A673 (cell line): ENCODE measurements around the gene ADAD2. TPM values are rescaled to one million over a fixed set of nuclear protein-coding genes. Genes with fewer than 3 reads are reported as not detected.

ENCODE experiments used
- BruUV-seq: library from RNA; stranded (reverse); fragments of 400-500 nt; replicated peaks from 2 replicates; lab custom pipeline; 2021; lab: Mats Ljungman, UMichigan
- CTCF ChIA-PET: fragments of 300-600 bp; sonication (Branson Sonifier 250); formaldehyde crosslinking; loops from one replicate; lab custom pipeline; 2022; ENCODE audit warnings: antibody characterized with exemption; lab: Charles Lee
- POLR2A ChIA-PET: fragments of 300-600 bp; sonication (Branson Sonifier 250); formaldehyde crosslinking; loops from one replicate; lab custom pipeline; 2022; ENCODE audit warnings: antibody characterized with exemption; ENCODE audit not compliant: low non-redundant PET; lab: Charles Lee
- DNase-seq: peaks from one replicate; pipeline ENCODE4 v3.0.0-alpha.2; 2015; ENCODE audit warnings: low spot score
- H3K27ac ChIP-seq: fragments of 200-600 bp; sonication (generic); 2 replicates; pipeline ENCODE4 v1.5.1; 2016; ENCODE audit warnings: mixed run types, low read depth, mild to moderate bottlenecking, mixed read lengths, antibody characterized with exemption, low read length; ENCODE audit not compliant: poor library complexity, severe bottlenecking
- H3K27me3 ChIP-seq: fragments of 200-600 bp; sonication (generic); replicated peaks from 2 replicates; pipeline ENCODE4 v1.6.1; 2017; ENCODE audit warnings: mixed run types, low read depth, mild to moderate bottlenecking, mixed read lengths, antibody characterized with exemption, low read length; ENCODE audit not compliant: insufficient read depth, poor library complexity
- H3K36me3 ChIP-seq: fragments of 200-600 bp; sonication (generic); 2 replicates; pipeline ENCODE4 v1.6.1; 2016; ENCODE audit warnings: mixed run types, mild to moderate bottlenecking, mixed read lengths, antibody characterized with exemption, low read length; ENCODE audit not compliant: insufficient read depth, poor library complexity, severe bottlenecking
- H3K4me1 ChIP-seq: fragments of 200-600 bp; sonication (generic); 2 replicates; pipeline ENCODE4 v1.6.1; 2017; ENCODE audit warnings: mixed run types, mild to moderate bottlenecking, mixed read lengths, antibody characterized with exemption, low read length; ENCODE audit not compliant: insufficient read depth, poor library complexity, severe bottlenecking
- H3K4me3 ChIP-seq: fragments of 200-600 bp; sonication (generic); 2 replicates; pipeline ENCODE4 v1.5.1; 2016; ENCODE audit warnings: low read depth, mixed run types, mild to moderate bottlenecking, mixed read lengths, low read length; ENCODE audit not compliant: poor library complexity, severe bottlenecking
- H3K9me3 ChIP-seq: fragments of 200-600 bp; sonication (generic); 2 replicates; pipeline ENCODE4 v1.6.1; 2016; ENCODE audit warnings: mixed run types, low read depth, mild to moderate bottlenecking, mixed read lengths, antibody characterized with exemption, low read length; ENCODE audit not compliant: poor library complexity, severe bottlenecking
- CTCF ChIP-seq: fragments of 300-800, 200-600 bp; sonication (generic); conservative IDR thresholded peaks from 2 replicates; pipeline ENCODE4 v1.5.1; 2017; ENCODE audit warnings: low read depth, mild to moderate bottlenecking, antibody characterized with exemption, low read length, moderate library complexity, mixed read lengths
- EZH2 ChIP-seq: fragments of 200-600 bp; sonication (generic); IDR thresholded peaks from 2 replicates; pipeline ENCODE4 v1.6.1; 2017; ENCODE audit warnings: borderline replicate concordance, low read depth, mild to moderate bottlenecking, mixed read lengths, antibody characterized with exemption, low read length; ENCODE audit not compliant: poor library complexity, severe bottlenecking
- intact Hi-C: fragments of 100-400 bp; cut with micrococcal nuclease; formaldehyde crosslinking; loops from one replicate; pipeline ENCODE4 v1.10.0; 2022; ENCODE audit not compliant: unreplicated experiment
- total RNA-seq: library from RNA; stranded (reverse); gene quantifications from 2 replicates; pipeline ENCODE4 v1.2.3, GENCODE V29; 2021

Gene ADAD2
- total RNA-seq, 1 experiment from 2014 or later = not detected

GRCh38 chr16:84232060-84232459 lies 41.1 kb downstream of the ADAD2 start:
- no peaks in the 10 kb centered on the region for H3K36me3 ChIP-seq
- H3K27ac ChIP-seq = no peak overlapping the region
- peaks cover 4% of the 10 kb centered on the region for H3K27me3 ChIP-seq
- H3K4me3 ChIP-seq = no peak overlapping the region
- no peaks in the 10 kb centered on the region for H3K4me1 ChIP-seq
- ChIA-PET CTCF (no interaction called here), POLR2A (no interaction called here)
- TF ChIP-seq EZH2 (no peak), CTCF (no peak)
- no peaks in the 10 kb centered on the region for H3K9me3 ChIP-seq
- no peak for DNase-seq
- intact Hi-C loops = no loop called here
- BruUV-seq = no TSS peak

- POLR2A ChIA-PET = no interaction called here
- H3K4me3 ChIP-seq = no peak overlapping the region
- intact Hi-C loops = no loop called here
- H3K36me3 ChIP-seq = no peaks in the 10 kb centered on the region
- BruUV-seq = no TSS peak
- no peak overlapping the region for H3K27ac ChIP-seq
- H3K4me1 ChIP-seq = no peaks in the 10 kb centered on the region
- peaks cover 7% of the 10 kb centered on the region for H3K27me3 ChIP-seq
- no peak for DNase-seq
- TF ChIP-seq EZH2 (no peak), CTCF (no peak)
- H3K9me3 ChIP-seq = no peaks in the 10 kb centered on the region
- CTCF ChIA-PET = no interaction called here
These were observed 42.0 kb downstream of the ADAD2 start for GRCh38 chr16:84232969-84233368.

GRCh38 chr16:84233748-84234147 lies 42.8 kb downstream of the ADAD2 start:
- BruUV-seq = no TSS peak
- no peak overlapping the region for H3K27ac ChIP-seq
- intact Hi-C loops = no loop called here
- peaks cover 14% of the 10 kb centered on the region for H3K27me3 ChIP-seq
- ChIA-PET POLR2A (no interaction called here), CTCF (no interaction called here)
- no peaks in the 10 kb centered on the region for H3K9me3 ChIP-seq
- no peak for DNase-seq
- no peak overlapping the region for H3K4me3 ChIP-seq
- no peaks in the 10 kb centered on the region for H3K4me1 ChIP-seq
- no peaks in the 10 kb centered on the region for H3K36me3 ChIP-seq
- TF ChIP-seq CTCF (no peak), EZH2 (no peak)
